H1 (cell line): ENCODE measurements around the gene THAP2. TPM values are rescaled to one million over a fixed set of nuclear protein-coding genes. Genes with fewer than 3 reads are reported as not detected.

ENCODE experiments used
- CTCF ChIA-PET: fragments of 300-600 bp; sonication (Branson Sonifier 250); formaldehyde crosslinking; loops from one replicate; lab custom pipeline; 2021; ENCODE audit not compliant: partially characterized antibody; lab: Charles Lee
- POLR2A ChIA-PET: fragments of 300-600 bp; sonication (Branson Sonifier 250); formaldehyde crosslinking; loops from one replicate; lab custom pipeline; 2021; ENCODE audit warnings: inconsistent platforms; ENCODE audit not compliant: partially characterized antibody; lab: Charles Lee
- DNase-seq, 2 experiments: peaks; one replicate each; pipeline versions ENCODE4 v3.0.0 to v3.0.0-alpha.2; 2010 to 2022; ENCODE audit warnings: low spot score in 2 of 2, low read depth in 1 of 2, mixed read lengths in 1 of 2
- FAIRE-seq: peaks from 2 replicates; lab custom pipeline; 2011; peaks lifted over from hg19 to GRCh38; lab: Jason Lieb, UNC
- H2AFZ ChIP-seq: 2 replicates; pipeline ENCODE4 v1.8.1; 2012; ENCODE audit warnings: low read length, inconsistent platforms
- H2AK5ac ChIP-seq: 2 replicates; pipeline ENCODE4 v1.6.1; 2013; ENCODE audit warnings: low read depth, low read length
- H2BK120ac ChIP-seq: replicated peaks from 2 replicates; pipeline ENCODE3; 2013; ENCODE audit warnings: low read depth, low read length, inconsistent platforms
- H2BK12ac ChIP-seq: 2 replicates; pipeline ENCODE4 v1.6.1; 2013; ENCODE audit warnings: low read depth, low read length
- H2BK15ac ChIP-seq: 2 replicates; pipeline ENCODE4 v1.6.1; 2013; ENCODE audit warnings: low read length
- H2BK20ac ChIP-seq: 2 replicates; pipeline ENCODE4 v1.6.1; 2013; ENCODE audit warnings: low read length
- H2BK5ac ChIP-seq: 2 replicates; pipeline ENCODE4 v1.6.1; 2013; ENCODE audit warnings: low read depth, low read length
- H3K14ac ChIP-seq: 2 replicates; pipeline ENCODE4 v1.6.1; 2013; ENCODE audit warnings: inconsistent platforms; ENCODE audit not compliant: insufficient read length
- H3K18ac ChIP-seq: 2 replicates; pipeline ENCODE4 v1.6.1; 2013; ENCODE audit warnings: low read length; ENCODE audit errors: extremely low read depth
- H3K23ac ChIP-seq: 2 replicates; pipeline ENCODE4 v1.6.1; 2013; ENCODE audit warnings: inconsistent platforms; ENCODE audit not compliant: insufficient read length
- H3K23me2 ChIP-seq: 2 replicates; pipeline ENCODE4 v1.6.1; 2013; ENCODE audit warnings: low read depth, low read length
- H3K27ac ChIP-seq: 2 replicates; pipeline ENCODE4 v1.6.1; 2011; ENCODE audit warnings: low read depth, low read length, inconsistent platforms
- H3K27me3 ChIP-seq, 4 experiments: replicated peaks in 1 of 4; 1 replicate in 1 of 4; 2 replicates in 3 of 4; pipeline versions ENCODE4 v1.6.1 to v1.8.1; 2011 to 2013; ENCODE audit warnings: low read length in 3 of 4, mild to moderate bottlenecking in 3 of 4, inconsistent platforms in 2 of 4, mixed read lengths in 2 of 4, moderate library complexity in 1 of 4; ENCODE audit not compliant: control insufficient read depth in 3 of 4, insufficient read depth in 3 of 4; ENCODE audit errors: extremely low read depth in 1 of 4
- H3K36me3 ChIP-seq, 4 experiments: 2 replicates each; pipeline versions ENCODE4 v1.6.1 to v1.8.1; 2011 to 2013; ENCODE audit warnings: mild to moderate bottlenecking in 4 of 4, low read length in 3 of 4, moderate library complexity in 2 of 4, control low read depth in 1 of 4, inconsistent platforms in 1 of 4; ENCODE audit not compliant: insufficient read depth in 4 of 4, control insufficient read depth in 2 of 4
- H3K4ac ChIP-seq: replicated peaks from 2 replicates; pipeline ENCODE3; 2013; ENCODE audit warnings: low read length, low read depth, mixed read lengths, inconsistent platforms; ENCODE audit not compliant: insufficient read length
- H3K4me1 ChIP-seq, 4 experiments: replicated peaks in 1 of 4; 1 replicate in 1 of 4; 2 replicates in 3 of 4; pipeline versions ENCODE4 v1.6.1 to v1.8.1; 2011 to 2013; ENCODE audit warnings: low read length in 3 of 4, inconsistent platforms in 2 of 4, mixed read lengths in 1 of 4; ENCODE audit not compliant: insufficient read depth in 4 of 4, control insufficient read depth in 3 of 4
- H3K4me2 ChIP-seq, 2 experiments: 2 replicates each; pipeline versions ENCODE4 v1.6.1 to v1.8.1; 2011 to 2013; ENCODE audit warnings: low read depth in 2 of 2, low read length in 2 of 2, control low read depth in 1 of 2, inconsistent platforms in 1 of 2, mild to moderate bottlenecking in 1 of 2; ENCODE audit not compliant: insufficient read depth in 1 of 2
- H3K4me3 ChIP-seq, 4 experiments: fragments of 200-600, 300-600 bp in 1 of 4; sonication (generic), shearing (Covaris generic), sonication (Bioruptor Twin) in 1 of 4; 2 replicates each; pipeline versions ENCODE4 v1.5.1 to v1.8.1; 2011 to 2016; ENCODE audit warnings: low read length in 4 of 4, low read depth in 3 of 4, control low read depth in 2 of 4, inconsistent platforms in 2 of 4, mild to moderate bottlenecking in 2 of 4, mixed read lengths in 1 of 4, moderate library complexity in 1 of 4; ENCODE audit not compliant: insufficient read depth in 2 of 4; ENCODE audit errors: extremely low read depth in 1 of 4
- H3K56ac ChIP-seq: replicated peaks from 2 replicates; pipeline ENCODE3; 2013; ENCODE audit warnings: low read depth, mild to moderate bottlenecking, mixed read lengths, low read length, inconsistent platforms; ENCODE audit not compliant: insufficient read length
- H3K79me1 ChIP-seq: 2 replicates; pipeline ENCODE4 v1.6.1; 2013; ENCODE audit warnings: low read depth, low read length, control low read depth
- H3K79me2 ChIP-seq, 2 experiments: 2 replicates each; pipeline versions ENCODE4 v1.6.1 to v1.8.1; 2012 to 2013; ENCODE audit warnings: low read length in 2 of 2, mild to moderate bottlenecking in 2 of 2, inconsistent platforms in 1 of 2; ENCODE audit not compliant: insufficient read depth in 2 of 2, control insufficient read depth in 1 of 2
- H3K9ac ChIP-seq, 4 experiments: replicated peaks in 1 of 4; 1 replicate in 1 of 4; 2 replicates in 3 of 4; pipeline versions ENCODE4 v1.6.1 to v1.8.1; 2011 to 2013; ENCODE audit warnings: low read depth in 3 of 4, low read length in 3 of 4, control low read depth in 2 of 4, mild to moderate bottlenecking in 2 of 4, moderate library complexity in 2 of 4, inconsistent platforms in 1 of 4; ENCODE audit errors: extremely low read depth in 1 of 4
- H3K9me3 ChIP-seq, 2 experiments: 2 replicates each; pipeline versions ENCODE4 v1.6.1 to v1.8.1; 2012 to 2013; ENCODE audit warnings: mild to moderate bottlenecking in 2 of 2, moderate library complexity in 2 of 2, control low read depth in 1 of 2, inconsistent platforms in 1 of 2, low read depth in 1 of 2, low read length in 1 of 2, mixed read lengths in 1 of 2; ENCODE audit not compliant: insufficient read depth in 2 of 2
- H4K20me1 ChIP-seq, 2 experiments: replicated peaks in 1 of 2; 2 replicates each; pipeline versions ENCODE3 to v1.8.1; 2011 to 2013; ENCODE audit warnings: inconsistent platforms in 2 of 2, low read length in 2 of 2, mild to moderate bottlenecking in 1 of 2; ENCODE audit not compliant: insufficient read depth in 2 of 2, control insufficient read depth in 1 of 2
- H4K5ac ChIP-seq: 2 replicates; pipeline ENCODE4 v1.6.1; 2013; ENCODE audit warnings: low read length, low read depth, mixed read lengths, inconsistent platforms; ENCODE audit not compliant: insufficient read length
- H4K8ac ChIP-seq: 2 replicates; pipeline ENCODE4 v1.8.0; 2013; ENCODE audit warnings: mild to moderate bottlenecking, moderate library complexity, low read length, inconsistent platforms; ENCODE audit not compliant: insufficient read depth; ENCODE audit errors: extremely low read depth
- H4K91ac ChIP-seq: replicated peaks from 2 replicates; pipeline ENCODE3; 2013; ENCODE audit warnings: low read length, mixed read lengths, inconsistent platforms; ENCODE audit not compliant: insufficient read length
- ATF3 ChIP-seq: IDR thresholded peaks from 2 replicates; pipeline ENCODE4 v1.6.1; 2011; ENCODE audit warnings: low read depth, mild to moderate bottlenecking, low read length; ENCODE audit not compliant: insufficient read depth
- CBX5 ChIP-seq: fragments of 300-800, 300-1000 bp; sonication (generic); IDR thresholded peaks from 2 replicates; pipeline ENCODE4 v1.7.1; 2016; ENCODE audit warnings: antibody characterized with exemption, low read length, low read depth
- EGR1 ChIP-seq: IDR thresholded peaks from 2 replicates; pipeline ENCODE4 v1.6.1; 2011; ENCODE audit warnings: low read depth, low read length, borderline replicate concordance
- KDM4A ChIP-seq: IDR thresholded peaks from one replicate; pipeline ENCODE4 v1.7.1; 2012; ENCODE audit warnings: low read depth, mild to moderate bottlenecking, moderate library complexity, low read length, inconsistent platforms; ENCODE audit not compliant: severe bottlenecking
- MAFK ChIP-seq: IDR thresholded peaks from 2 replicates; pipeline ENCODE4 v1.6.1; 2012; ENCODE audit warnings: low read depth, mild to moderate bottlenecking, improper control_type of control experiment, low read length
- NANOG ChIP-seq: IDR thresholded peaks from 2 replicates; pipeline ENCODE4 v1.6.1; 2011; ENCODE audit warnings: low read length, low read depth, mild to moderate bottlenecking, inconsistent platforms; ENCODE audit not compliant: insufficient read depth, poor library complexity, severe bottlenecking
- PHF8 ChIP-seq: fragments of 200-600 bp; sonication (generic); conservative IDR thresholded peaks from 2 replicates; pipeline ENCODE4 v1.7.1; 2012; ENCODE audit warnings: low read depth, mild to moderate bottlenecking, inconsistent platforms, low read length, moderate library complexity
- POU5F1 ChIP-seq: IDR thresholded peaks from 2 replicates; pipeline ENCODE4 v1.6.1; 2011; ENCODE audit warnings: low read depth, mild to moderate bottlenecking, low read length, moderate library complexity
- RNF2 ChIP-seq: fragments of 200-900, 300-1000 bp; sonication (generic); IDR thresholded peaks from 2 replicates; pipeline ENCODE4 v1.7.1; 2016; ENCODE audit warnings: borderline replicate concordance, low read depth, mild to moderate bottlenecking, antibody characterized with exemption, low read length; ENCODE audit not compliant: poor library complexity, severe bottlenecking; ENCODE audit errors: missing control alignments
- SIN3A ChIP-seq, 2 experiments: IDR thresholded peaks in 1 of 2; conservative IDR thresholded peaks in 1 of 2; 2 replicates each; pipeline ENCODE4 v1.6.1; 2011 to 2012; ENCODE audit warnings: low read length in 2 of 2, improper control_type of control experiment in 1 of 2, low read depth in 1 of 2, mild to moderate bottlenecking in 1 of 2
- SIRT6 ChIP-seq: IDR thresholded peaks from one replicate; pipeline ENCODE4 v1.7.1; 2012; ENCODE audit warnings: low read length, inconsistent platforms
- SP2 ChIP-seq: IDR thresholded peaks from 2 replicates; pipeline ENCODE4 v1.6.1; 2012; ENCODE audit warnings: mild to moderate bottlenecking, low read length, inconsistent platforms
- SUZ12 ChIP-seq: fragments of 200-600 bp; sonication (generic); IDR thresholded peaks from 2 replicates; pipeline ENCODE4 v1.6.1; 2012; ENCODE audit warnings: mild to moderate bottlenecking, inconsistent platforms, low read length, moderate library complexity, mixed read lengths
- WGBS, 2 experiments: shearing (Covaris generic) in 1 of 2; methylation state at CpG; one replicate each; pipeline versions ENCODE4 v1.1.6 to v1.1.7; 2013 to 2015; ENCODE audit warnings: low lambda C conversion rate in 2 of 2, mixed read lengths in 2 of 2, inconsistent platforms in 1 of 2, low coverage in 1 of 2, missing lambda C conversion rate in 1 of 2; ENCODE audit not compliant: insufficient replicate concordance in 2 of 2, insufficient coverage in 1 of 2, insufficient read length in 1 of 2; ENCODE audit errors: extremely low coverage in 1 of 2, missing lambda C conversion rate in 1 of 2; 5-methylcytosine and 5-hydroxymethylcytosine counted together
- polyA plus RNA-seq, 7 experiments: library from polyadenylated mRNA; depleted of rRNA in 3 of 7; stranded (reverse) in 5 of 7; unstranded in 2 of 7; fragments of >200 nt in 5 of 7; fragments of 200-250 nt in 2 of 7; gene quantifications; 1 replicate in 5 of 7; 2 replicates in 1 of 7; 4 replicates in 1 of 7; pipeline versions ENCODE4 v1.2.1 to v1.2.3, GENCODE V29; 2011 to 2013; ENCODE audit warnings: missing spikeins in 2 of 7, mixed read lengths in 2 of 7
- total RNA-seq: library from RNA; stranded (reverse); fragmentation: NEBNext Ultra II Directional; extraction: Animal tissue kit (Norgen Biotek cat#: 25700); gene quantifications from 2 replicates; pipeline ENCODE4 v1.2.1, GENCODE V29; 2021

Gene THAP2
- total and polyA plus RNA-seq, 2 of the 8 experiments (the other 6 are each of a cell fraction or from before 2014, with no cell fraction given), result 1.8 to 5.3 TPM

GRCh38 chr12:71683633-71684032, 19.5 kb downstream of the THAP2 start:
- Histone ChIP-seq H2AK5ac (no peak overlapping the region), H3K79me2 (no peaks in the 10 kb centered on the region), H2AFZ (no peak overlapping the region), H3K27ac (no peak overlapping the region), H2BK5ac (no peak overlapping the region), H3K27me3 (no peaks in the 10 kb centered on the region), H3K4me1 (no peaks in the 10 kb centered on the region), H2BK120ac (no peak overlapping the region), H4K91ac (no peak overlapping the region), H3K23ac (no peak overlapping the region), H3K79me1 (no peaks in the 10 kb centered on the region), H2BK20ac (no peak overlapping the region), H2BK12ac (no peak overlapping the region), H3K4me3 (no peak overlapping the region), H4K20me1 (no peaks in the 10 kb centered on the region), H3K56ac (no peak overlapping the region), H3K14ac (no peak overlapping the region), H3K18ac (no peak overlapping the region), H3K4me2 (no peak overlapping the region), H3K36me3 (no peaks in the 10 kb centered on the region), H3K9ac (no peak overlapping the region), H2BK15ac (no peak overlapping the region), H4K5ac (no peak overlapping the region), H3K4ac (no peak overlapping the region), H3K9me3 (no peaks in the 10 kb centered on the region), H3K23me2 (peaks cover 2% of the 10 kb centered on the region; the same call in 1 of the 2 replicates), H4K8ac (no peak overlapping the region)
- ChIA-PET POLR2A (interaction anchor here (1.5 to 6.1 kb wide), 2 partner anchors 13 to 19 kb away, joined by 3 to 81 read pairs; partner anchors contain the start of genes THAP2 and ZFC3H1), CTCF (interaction anchor here (1.3 to 4.1 kb wide), 2 partner anchors 19 to 64 kb away, joined by 7 to 21 read pairs; partner anchors contain the start of genes THAP2 and ZFC3H1)
- FAIRE-seq (no peak), DNase-seq (no peak)
- 93% methylated on average over 5 of the region's 5 CpGs; no CpG with 5 or more reads in 1 of the 2 experiments for WGBS, 2 experiments
- no peak for TF ChIP-seq SIRT6
- no peak for TF ChIP-seq SIN3A (conservative IDR thresholded peaks at IDR 0.05 in 1 of 2, IDR thresholded peaks at IDR 0.05 in 1 of 2; ENCODE audit: low read depth in 1 of 2, low read length in 2 of 2)
- TF ChIP-seq CBX5, result no peak
- TF ChIP-seq KDM4A, result no peak
- TF ChIP-seq MAFK, result no peak
- no peak for TF ChIP-seq SP2
- no peak for TF ChIP-seq POU5F1
- TF ChIP-seq NANOG, result no peak
- TF ChIP-seq ATF3, result no peak
- TF ChIP-seq RNF2, result no peak
- TF ChIP-seq EGR1, result no peak
- TF ChIP-seq PHF8, result no peak
- no peak for TF ChIP-seq SUZ12
